SK-N-SH (cell line): Measurements from ENCODE around the gene SASH1.

Experiments used
- CTCF ChIP-seq: fragments of 200-600 bp; sonication (generic); IDR thresholded peaks from 2 replicates; pipeline ENCODE4 v1.6.1; 2017; ENCODE audit warnings: antibody characterized with exemption, mild to moderate bottlenecking, moderate library complexity
- EP300 ChIP-seq, 2 experiments: IDR thresholded peaks; 2 replicates each; pipeline versions ENCODE4 v1.4.0 to v1.6.1; 2012; ENCODE audit warnings: borderline replicate concordance in 1 of 2, low read depth in 1 of 2, low read length in 1 of 2
- FOSL2 ChIP-seq: IDR thresholded peaks from 2 replicates; pipeline ENCODE4 v1.4.0; 2012; ENCODE audit warnings: low read depth, mild to moderate bottlenecking, moderate library complexity, borderline replicate concordance
- NRF1 ChIP-seq: IDR thresholded peaks from 2 replicates; pipeline ENCODE4 v1.6.1; 2012; ENCODE audit warnings: low read depth, mild to moderate bottlenecking, low read length
- POLR2AphosphoS5 ChIP-seq: IDR thresholded peaks from 2 replicates; pipeline ENCODE4 v1.6.1; 2012; ENCODE audit warnings: low read depth, low read length
- RAD21 ChIP-seq: IDR thresholded peaks from 2 replicates; pipeline ENCODE4 v1.6.1; 2012; ENCODE audit warnings: mild to moderate bottlenecking, low read length
- RFX5 ChIP-seq: IDR thresholded peaks from 2 replicates; pipeline ENCODE4 v1.6.1; 2012; ENCODE audit warnings: mild to moderate bottlenecking, improper control_type of control experiment, low read length
- RXRA ChIP-seq: IDR thresholded peaks from 2 replicates; pipeline ENCODE4 v1.4.0; 2012; ENCODE audit warnings: low read depth, mild to moderate bottlenecking, borderline replicate concordance
- SIN3A ChIP-seq: IDR thresholded peaks from 2 replicates; pipeline ENCODE4 v1.6.1; 2012; ENCODE audit warnings: low read depth, mild to moderate bottlenecking, low read length, moderate library complexity, borderline replicate concordance
- SMC3 ChIP-seq: IDR thresholded peaks from 2 replicates; pipeline ENCODE4 v1.6.1; 2012; ENCODE audit warnings: low read depth, low read length, improper control_type of control experiment
- TAF1 ChIP-seq: IDR thresholded peaks from 2 replicates; pipeline ENCODE4 v1.6.1; 2012; ENCODE audit warnings: low read depth, mild to moderate bottlenecking, low read length, moderate library complexity, borderline replicate concordance
- USF2 ChIP-seq: fragments of 150-350 bp; IDR thresholded peaks from 2 replicates; pipeline ENCODE4 v1.6.1; 2017; ENCODE audit warnings: antibody characterized with exemption, low read length, low read depth, borderline replicate concordance
- TF ChIP-seq, protein P1 (sequence below): IDR thresholded peaks from 2 replicates; pipeline ENCODE4 v1.6.1; 2012; ENCODE audit warnings: mild to moderate bottlenecking, low read depth, low read length, moderate library complexity
- TF ChIP-seq, protein P2 (sequence below): fragments of 150-350 bp; IDR thresholded peaks from 2 replicates; pipeline ENCODE4 v1.6.1; 2016; ENCODE audit warnings: mild to moderate bottlenecking, low read depth, low read length

DNA sequence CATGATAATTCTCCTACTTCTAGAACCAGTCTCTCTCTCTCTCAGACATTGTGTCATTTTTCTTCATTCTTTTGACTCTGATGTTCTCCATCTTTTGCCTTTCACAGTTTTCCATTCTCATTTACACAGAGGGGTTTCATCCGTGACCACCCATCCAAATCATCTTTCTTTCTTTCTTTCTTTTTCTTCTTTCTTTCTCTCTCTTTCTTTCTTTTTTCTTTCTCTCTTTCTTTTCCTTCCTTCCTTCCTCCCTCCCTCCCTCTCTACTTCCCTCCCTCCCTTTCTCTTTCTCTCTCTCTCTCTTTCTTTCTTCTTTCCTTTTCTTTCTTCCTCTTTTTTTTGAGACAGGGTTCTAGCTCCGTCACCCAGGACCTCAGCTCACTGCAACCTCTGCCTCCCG lies 19.9 kb upstream of the SASH1 start:
- TF ChIP-seq CTCF (no peak), TAF1 (no peak), RXRA (no peak), POLR2AphosphoS5 (no peak), RAD21 (no peak), EP300 (IDR thresholded peaks at IDR 0.05; ENCODE audit: borderline replicate concordance in 1 of 2, low read depth in 1 of 2, low read length in 1 of 2) (no peak), SMC3 (no peak), NRF1 (no peak), SIN3A (no peak), RFX5 (no peak), FOSL2 (no peak), USF2 (no peak)
- TF ChIP-seq, protein P1, sequence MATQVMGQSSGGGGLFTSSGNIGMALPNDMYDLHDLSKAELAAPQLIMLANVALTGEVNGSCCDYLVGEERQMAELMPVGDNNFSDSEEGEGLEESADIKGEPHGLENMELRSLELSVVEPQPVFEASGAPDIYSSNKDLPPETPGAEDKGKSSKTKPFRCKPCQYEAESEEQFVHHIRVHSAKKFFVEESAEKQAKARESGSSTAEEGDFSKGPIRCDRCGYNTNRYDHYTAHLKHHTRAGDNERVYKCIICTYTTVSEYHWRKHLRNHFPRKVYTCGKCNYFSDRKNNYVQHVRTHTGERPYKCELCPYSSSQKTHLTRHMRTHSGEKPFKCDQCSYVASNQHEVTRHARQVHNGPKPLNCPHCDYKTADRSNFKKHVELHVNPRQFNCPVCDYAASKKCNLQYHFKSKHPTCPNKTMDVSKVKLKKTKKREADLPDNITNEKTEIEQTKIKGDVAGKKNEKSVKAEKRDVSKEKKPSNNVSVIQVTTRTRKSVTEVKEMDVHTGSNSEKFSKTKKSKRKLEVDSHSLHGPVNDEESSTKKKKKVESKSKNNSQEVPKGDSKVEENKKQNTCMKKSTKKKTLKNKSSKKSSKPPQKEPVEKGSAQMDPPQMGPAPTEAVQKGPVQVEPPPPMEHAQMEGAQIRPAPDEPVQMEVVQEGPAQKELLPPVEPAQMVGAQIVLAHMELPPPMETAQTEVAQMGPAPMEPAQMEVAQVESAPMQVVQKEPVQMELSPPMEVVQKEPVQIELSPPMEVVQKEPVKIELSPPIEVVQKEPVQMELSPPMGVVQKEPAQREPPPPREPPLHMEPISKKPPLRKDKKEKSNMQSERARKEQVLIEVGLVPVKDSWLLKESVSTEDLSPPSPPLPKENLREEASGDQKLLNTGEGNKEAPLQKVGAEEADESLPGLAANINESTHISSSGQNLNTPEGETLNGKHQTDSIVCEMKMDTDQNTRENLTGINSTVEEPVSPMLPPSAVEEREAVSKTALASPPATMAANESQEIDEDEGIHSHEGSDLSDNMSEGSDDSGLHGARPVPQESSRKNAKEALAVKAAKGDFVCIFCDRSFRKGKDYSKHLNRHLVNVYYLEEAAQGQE: no peak
- TF ChIP-seq, protein P2, sequence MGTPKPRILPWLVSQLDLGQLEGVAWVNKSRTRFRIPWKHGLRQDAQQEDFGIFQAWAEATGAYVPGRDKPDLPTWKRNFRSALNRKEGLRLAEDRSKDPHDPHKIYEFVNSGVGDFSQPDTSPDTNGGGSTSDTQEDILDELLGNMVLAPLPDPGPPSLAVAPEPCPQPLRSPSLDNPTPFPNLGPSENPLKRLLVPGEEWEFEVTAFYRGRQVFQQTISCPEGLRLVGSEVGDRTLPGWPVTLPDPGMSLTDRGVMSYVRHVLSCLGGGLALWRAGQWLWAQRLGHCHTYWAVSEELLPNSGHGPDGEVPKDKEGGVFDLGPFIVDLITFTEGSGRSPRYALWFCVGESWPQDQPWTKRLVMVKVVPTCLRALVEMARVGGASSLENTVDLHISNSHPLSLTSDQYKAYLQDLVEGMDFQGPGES: no peak
